ENCODE measurements around the gene SSBP3.
"Not testable (repeated sequence)": the region's sequence is repeated elsewhere in the genome, so short reads cannot be mapped to it uniquely, and the experiment has no call there.

Gene SSBP3

DNA sequence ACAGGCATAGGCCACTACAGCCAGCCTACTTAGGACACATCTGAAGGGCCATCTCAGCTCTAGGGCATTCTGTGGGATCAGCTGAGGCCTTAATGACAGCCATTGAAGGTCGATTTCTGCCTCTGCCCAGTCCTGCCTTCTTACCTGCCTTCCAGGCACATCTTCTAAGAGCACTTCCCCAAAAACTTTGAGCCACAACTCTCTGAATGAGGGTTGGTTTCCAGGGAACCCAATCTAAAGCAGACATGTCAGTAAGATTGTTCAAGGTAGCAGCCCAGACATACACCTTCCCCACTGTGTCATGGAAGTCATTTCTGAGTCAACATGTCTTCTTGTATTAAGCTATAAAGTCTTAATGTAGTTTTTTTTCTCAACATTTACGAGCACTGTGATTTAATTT lies 18.2 kb upstream of the SSBP3 start:
- DNase-seq (ENCODE audit: low read depth in 1 of 2, low spot score in 1 of 2) = no peak
- no peak for TF ChIP-seq JUND (IDR thresholded peaks at IDR 0.05; ENCODE audit: low read depth)
- in situ Hi-C loops (cut with HindIII; ENCODE audit: low pct_unique_long_range_greater_than_20kb, low sequenced_read_pairs) = no loop called here

DNA sequence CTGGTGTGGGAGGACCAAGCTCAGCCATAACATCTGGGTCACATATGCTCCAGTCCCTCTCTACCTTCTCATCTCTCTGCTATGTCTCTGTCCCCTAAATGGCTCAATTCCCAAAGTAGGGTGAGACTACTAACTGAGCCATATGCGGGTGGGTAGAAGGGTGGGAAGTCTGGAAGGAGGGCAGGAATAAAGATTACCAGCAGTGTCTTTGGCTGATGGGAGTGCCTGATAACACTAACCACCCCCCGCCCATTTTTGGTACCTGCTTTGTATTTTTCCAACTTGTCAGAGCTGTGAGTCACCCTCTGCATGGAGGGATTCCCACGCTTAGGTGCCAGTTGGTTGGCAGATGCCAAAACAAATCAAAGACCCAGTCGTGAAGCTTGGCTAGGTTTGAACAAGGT lies 14.9 kb upstream of the SSBP3 start:
- TF ChIP-seq JUND (IDR thresholded peaks at IDR 0.05; ENCODE audit: low read depth) = no peak
- DNase-seq (ENCODE audit: low read depth in 1 of 2, low spot score in 1 of 2) = no peak
- in situ Hi-C loops (cut with HindIII; ENCODE audit: low pct_unique_long_range_greater_than_20kb, low sequenced_read_pairs) = no loop called here

DNA sequence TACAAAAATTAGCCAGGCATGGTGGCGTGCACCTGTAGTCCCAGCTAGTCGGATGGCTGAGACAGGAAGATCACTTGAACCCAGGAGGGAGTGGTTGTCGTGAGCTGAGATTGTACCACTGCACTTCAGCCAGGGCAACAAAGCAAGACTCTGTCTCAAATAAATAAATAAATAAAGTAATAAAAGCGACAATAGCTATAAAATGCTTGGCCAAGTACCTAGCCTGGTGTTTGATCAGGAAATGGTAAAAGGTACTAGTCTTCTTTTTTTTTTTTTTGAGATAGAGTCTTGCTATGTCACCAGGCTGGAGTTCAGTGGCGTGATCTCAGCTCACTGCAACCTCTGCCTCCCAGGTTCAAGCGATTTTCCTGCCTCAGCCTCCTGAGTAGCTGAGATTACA lies 12.4 kb upstream of the SSBP3 start:
- in situ Hi-C loops (cut with HindIII; ENCODE audit: low pct_unique_long_range_greater_than_20kb, low sequenced_read_pairs); DNase-seq (ENCODE audit: low read depth in 1 of 2, low spot score in 1 of 2): not testable (repeated sequence)

DNA sequence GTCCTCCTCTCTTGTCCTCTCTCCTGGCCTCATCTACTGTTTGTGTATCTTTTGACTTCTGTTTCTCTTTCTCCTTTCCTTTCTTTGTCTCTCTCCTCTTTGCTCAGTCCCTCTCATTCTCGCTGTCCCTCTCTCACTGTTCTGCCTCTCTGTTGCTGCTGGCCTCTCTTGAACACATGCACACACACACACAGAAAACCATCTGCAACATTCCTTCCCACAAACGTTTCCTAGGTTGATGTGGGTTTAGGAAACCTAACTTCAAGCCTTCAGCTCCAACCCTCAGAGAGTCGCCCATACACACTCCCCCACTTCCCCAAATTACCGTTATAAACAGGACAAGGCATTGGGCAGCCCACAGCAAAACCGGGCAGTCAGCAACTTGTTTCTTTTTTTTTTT lies 10.9 kb upstream of the SSBP3 start:
- in situ Hi-C loops (cut with HindIII; ENCODE audit: low pct_unique_long_range_greater_than_20kb, low sequenced_read_pairs) = no loop called here
- no peak for TF ChIP-seq JUND (IDR thresholded peaks at IDR 0.05; ENCODE audit: low read depth)

DNA sequence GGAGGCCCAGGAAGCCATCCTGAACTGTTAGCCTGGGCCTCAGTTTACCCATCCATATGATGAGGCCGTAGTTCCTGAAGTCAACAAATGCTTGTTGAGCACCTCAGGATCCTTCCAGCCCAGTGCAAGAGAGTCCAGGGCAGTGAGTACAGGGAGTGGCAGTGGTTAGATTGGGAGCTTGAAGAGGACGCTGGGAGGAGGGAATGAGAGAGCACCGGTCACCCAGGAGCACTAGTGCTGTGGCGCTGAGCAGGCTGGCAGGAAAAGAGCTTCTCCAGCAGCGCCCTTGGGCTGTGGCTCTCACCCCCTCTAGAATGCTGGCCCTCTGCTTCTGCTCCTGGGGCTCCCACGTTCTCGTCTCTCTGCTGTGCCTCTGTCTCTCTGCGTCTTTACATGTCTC lies 10.2 kb upstream of the SSBP3 start:
- in situ Hi-C loops (cut with HindIII; ENCODE audit: low pct_unique_long_range_greater_than_20kb, low sequenced_read_pairs) = no loop called here
- TF ChIP-seq JUND (IDR thresholded peaks at IDR 0.05; ENCODE audit: low read depth) = no peak
- no peak for DNase-seq (ENCODE audit: low read depth in 1 of 2, low spot score in 1 of 2)

More for the DNA sequence above, 10.9 kb upstream of the SSBP3 start:
- no peak for DNase-seq (ENCODE audit: low read depth in 1 of 2, low spot score in 1 of 2)

DNA sequence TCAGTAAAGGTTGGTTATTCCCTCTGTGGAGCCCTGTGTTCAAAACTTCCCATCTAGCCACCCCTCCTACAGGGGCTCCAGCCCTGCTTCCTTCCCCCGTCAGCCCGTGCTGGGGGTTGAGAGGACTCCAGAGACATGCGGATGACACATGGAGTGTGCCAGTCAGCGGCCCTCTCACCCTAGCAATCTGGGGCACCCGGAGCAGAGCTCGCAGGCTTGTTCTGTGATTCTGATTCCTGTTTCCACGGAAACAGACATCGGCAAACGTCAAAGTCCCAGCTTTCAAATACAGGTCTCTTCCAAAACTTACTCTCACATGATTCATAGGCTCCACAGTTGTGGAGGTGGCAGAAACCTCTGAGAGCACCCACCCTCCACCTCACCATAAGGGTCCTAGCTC lies 9.8 kb upstream of the SSBP3 start:
- in situ Hi-C loops (cut with HindIII; ENCODE audit: low pct_unique_long_range_greater_than_20kb, low sequenced_read_pairs) = no loop called here
- no peak for DNase-seq (ENCODE audit: low read depth in 1 of 2, low spot score in 1 of 2)
- TF ChIP-seq JUND (IDR thresholded peaks at IDR 0.05; ENCODE audit: low read depth) = no peak

DNA sequence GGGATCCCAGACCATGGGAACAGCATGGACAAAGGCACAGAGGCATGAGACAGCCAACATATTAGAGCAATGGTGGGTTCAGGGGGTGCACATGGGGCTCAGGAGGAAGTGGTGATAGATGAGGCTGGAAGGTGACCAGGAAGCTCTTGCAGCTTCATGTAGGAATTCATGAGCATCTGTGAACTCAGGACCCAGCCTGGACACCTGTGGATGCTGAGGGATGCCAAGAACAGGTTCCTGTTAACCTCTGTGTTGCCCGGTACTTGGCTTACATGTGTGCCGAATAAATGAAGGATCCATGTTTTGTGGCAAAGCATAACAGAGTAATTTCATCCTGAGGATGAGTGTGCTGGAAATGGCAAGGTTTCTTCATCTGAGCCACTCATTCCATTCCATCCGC lies 9.3 kb upstream of the SSBP3 start:
- DNase-seq (ENCODE audit: low read depth in 1 of 2, low spot score in 1 of 2) = no peak
- no peak for TF ChIP-seq JUND (IDR thresholded peaks at IDR 0.05; ENCODE audit: low read depth)
- in situ Hi-C loops (cut with HindIII; ENCODE audit: low pct_unique_long_range_greater_than_20kb, low sequenced_read_pairs) = no loop called here

DNA sequence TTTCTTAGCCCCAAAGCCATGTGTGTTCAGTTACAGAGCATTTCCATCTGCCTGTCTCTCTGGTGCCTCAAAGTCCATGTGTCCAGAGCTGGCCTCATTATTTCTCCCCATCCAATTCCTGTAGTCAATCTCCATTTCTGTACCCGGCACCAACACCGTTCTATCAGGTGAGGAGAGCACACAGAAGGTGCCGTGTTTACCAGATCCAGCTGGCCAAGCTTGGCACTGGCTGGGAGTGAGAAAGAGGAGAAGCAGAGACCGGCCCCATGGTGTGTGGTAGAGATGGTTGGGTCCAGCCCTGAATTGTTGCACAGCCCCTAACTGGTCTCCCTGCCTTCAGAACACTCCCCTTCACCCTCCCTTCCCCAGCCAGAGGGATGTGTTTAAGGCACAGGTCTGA lies 7.5 kb upstream of the SSBP3 start:
- in situ Hi-C loops (cut with HindIII; ENCODE audit: low pct_unique_long_range_greater_than_20kb, low sequenced_read_pairs) = no loop called here
- TF ChIP-seq JUND (IDR thresholded peaks at IDR 0.05; ENCODE audit: low read depth) = no peak
- no peak for DNase-seq (ENCODE audit: low read depth in 1 of 2, low spot score in 1 of 2)

DNA sequence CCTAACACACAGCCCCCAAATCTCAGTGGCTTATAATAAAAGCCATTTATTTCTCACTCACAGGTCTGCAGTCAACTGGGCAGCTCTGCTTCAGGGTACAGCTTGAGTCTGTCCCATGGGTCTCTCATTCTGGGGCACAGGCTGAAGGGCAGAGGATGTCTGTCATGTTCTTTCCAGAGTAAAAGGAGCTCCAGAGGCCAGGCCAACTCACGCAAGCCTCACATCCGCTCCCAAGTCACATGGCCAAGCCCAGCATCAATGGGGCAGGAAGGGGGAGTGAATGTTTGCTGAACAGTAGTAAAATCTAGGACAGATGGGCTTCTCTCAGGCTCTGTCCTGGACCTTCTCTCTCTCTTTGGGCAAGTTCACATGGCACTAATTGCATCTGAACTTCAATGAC lies 7.1 kb upstream of the SSBP3 start:
- DNase-seq (ENCODE audit: low read depth in 1 of 2, low spot score in 1 of 2) = no peak
- in situ Hi-C loops (cut with HindIII; ENCODE audit: low pct_unique_long_range_greater_than_20kb, low sequenced_read_pairs) = no loop called here
- no peak for TF ChIP-seq JUND (IDR thresholded peaks at IDR 0.05; ENCODE audit: low read depth)

DNA sequence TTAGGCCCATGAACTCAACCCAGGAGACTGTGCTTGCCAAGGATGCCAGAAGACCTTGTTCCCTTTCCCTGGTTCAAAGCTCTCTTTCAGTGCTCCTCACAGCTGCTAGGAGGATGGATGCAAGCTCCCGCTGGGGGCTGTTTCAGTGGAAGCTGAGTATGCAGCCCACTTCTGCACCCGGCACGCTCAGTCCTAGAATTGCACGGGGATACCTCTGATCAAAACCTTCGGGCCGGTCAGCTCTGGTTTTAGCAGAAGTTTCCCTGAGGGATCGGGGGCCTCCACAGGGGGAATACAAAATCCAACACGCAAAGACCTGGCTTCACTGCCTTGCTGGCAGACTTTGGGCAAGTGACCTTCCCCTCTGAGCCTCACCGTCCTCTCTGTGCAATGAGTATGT lies 4.2 kb upstream of the SSBP3 start:
- in situ Hi-C loops (cut with HindIII; ENCODE audit: low pct_unique_long_range_greater_than_20kb, low sequenced_read_pairs) = no loop called here
- no peak for TF ChIP-seq JUND (IDR thresholded peaks at IDR 0.05; ENCODE audit: low read depth)
- no peak for DNase-seq (ENCODE audit: low read depth in 1 of 2, low spot score in 1 of 2)

DNA sequence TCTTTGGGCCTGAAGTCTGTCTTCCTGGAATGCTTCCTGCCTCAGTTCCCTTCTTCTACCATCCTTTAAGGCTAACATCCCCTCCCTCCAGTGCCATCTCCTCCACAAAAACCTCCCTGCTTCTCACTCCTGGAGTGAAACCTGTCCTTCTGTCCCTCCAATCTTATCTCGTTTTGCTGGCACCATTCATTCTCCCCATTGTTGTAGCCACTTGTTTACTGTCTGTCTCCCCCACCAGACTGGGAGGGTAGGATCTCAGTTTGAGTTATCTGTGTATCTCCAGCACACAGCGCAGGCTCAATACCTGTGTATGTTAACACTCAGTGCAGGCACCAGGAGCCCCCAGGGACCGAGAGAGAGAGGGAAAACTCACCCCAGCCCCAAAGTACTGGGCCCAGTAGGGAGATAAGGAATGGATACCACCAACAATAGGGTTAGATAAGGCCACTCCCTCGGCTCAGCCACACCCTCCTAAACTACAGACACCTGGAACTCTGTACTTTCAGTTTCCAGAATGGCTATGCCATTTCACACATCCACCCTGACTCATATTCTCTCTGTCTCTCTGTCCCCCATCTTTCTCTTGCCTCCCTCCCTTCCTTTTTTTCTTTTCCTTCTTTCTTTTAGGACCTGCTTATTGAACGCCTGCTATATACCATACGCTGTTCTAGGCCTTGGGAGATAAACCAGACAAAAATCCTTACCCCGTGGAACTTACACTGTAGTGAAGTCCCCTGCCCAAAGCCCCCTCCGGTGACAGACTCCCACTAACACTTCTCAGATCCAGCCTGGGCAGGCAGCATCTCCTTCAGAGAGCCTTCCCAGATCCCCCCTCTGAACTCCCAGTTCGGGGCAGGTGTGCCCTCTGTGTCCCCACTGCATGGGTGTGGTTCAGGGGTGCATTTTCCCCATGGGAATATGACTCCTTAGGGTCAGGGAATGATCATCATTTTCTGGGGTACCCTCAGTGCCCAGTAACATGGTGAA lies 3.3 kb upstream of the SSBP3 start:
- no peak for DNase-seq (ENCODE audit: low read depth in 1 of 2, low spot score in 1 of 2)
- TF ChIP-seq JUND (IDR thresholded peaks at IDR 0.05; ENCODE audit: low read depth) = no peak
- in situ Hi-C loops (cut with HindIII; ENCODE audit: low pct_unique_long_range_greater_than_20kb, low sequenced_read_pairs) = no loop called here

DNA sequence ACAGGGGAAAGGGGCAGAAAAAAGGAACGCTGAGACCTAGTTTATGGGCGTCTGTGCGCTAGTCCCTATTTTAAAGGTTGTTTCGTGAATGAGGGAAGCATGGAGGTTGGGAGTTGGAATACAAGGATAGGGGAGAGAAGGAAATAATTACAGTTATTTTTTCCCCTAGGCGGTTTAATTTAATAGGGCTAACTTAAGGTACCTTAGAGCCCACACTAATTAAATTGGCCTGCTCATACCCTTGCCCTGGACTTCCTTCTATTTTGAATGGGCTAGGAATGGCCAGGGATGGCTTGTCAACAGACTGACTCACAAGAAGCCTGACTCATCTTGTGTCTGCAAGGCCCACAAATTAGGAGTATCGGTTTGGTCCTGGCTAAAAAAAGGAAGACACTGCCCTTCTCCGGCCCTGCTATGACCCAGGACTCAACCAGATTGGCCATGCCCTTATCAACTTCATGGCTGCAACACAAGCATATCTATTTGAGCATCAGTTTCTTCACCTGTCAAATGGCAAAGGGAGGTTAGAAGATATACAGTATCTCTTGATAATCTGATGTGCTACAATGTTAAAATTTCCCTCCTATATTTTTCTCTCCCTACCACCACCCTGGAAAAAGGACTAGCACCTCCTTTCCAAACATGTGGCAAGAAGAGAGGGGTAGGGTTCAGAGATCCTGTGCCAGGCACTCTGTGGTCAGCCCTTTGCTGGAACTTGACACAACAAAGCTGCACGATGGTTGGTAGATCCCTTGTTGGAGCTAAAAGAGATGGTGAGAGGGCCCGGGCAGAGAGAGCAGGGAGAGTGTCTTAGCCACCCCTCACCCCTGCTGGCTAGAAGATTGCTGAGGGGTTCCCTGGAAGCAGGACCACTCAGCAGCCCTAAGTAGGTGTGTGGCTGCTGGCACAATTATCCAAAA lies 2.2 kb upstream of the SSBP3 start:
- TF ChIP-seq JUND (IDR thresholded peaks at IDR 0.05; ENCODE audit: low read depth) = no peak
- in situ Hi-C loops (cut with HindIII; ENCODE audit: low pct_unique_long_range_greater_than_20kb, low sequenced_read_pairs) = no loop called here
- DNase-seq (ENCODE audit: low read depth in 1 of 2, low spot score in 1 of 2) = no peak
